ENCODE results near the gene SGCD.
A peak's percentile ranks its signal among the peaks of the same experiment; 100 is the strongest.

SGCD gene

DNA sequence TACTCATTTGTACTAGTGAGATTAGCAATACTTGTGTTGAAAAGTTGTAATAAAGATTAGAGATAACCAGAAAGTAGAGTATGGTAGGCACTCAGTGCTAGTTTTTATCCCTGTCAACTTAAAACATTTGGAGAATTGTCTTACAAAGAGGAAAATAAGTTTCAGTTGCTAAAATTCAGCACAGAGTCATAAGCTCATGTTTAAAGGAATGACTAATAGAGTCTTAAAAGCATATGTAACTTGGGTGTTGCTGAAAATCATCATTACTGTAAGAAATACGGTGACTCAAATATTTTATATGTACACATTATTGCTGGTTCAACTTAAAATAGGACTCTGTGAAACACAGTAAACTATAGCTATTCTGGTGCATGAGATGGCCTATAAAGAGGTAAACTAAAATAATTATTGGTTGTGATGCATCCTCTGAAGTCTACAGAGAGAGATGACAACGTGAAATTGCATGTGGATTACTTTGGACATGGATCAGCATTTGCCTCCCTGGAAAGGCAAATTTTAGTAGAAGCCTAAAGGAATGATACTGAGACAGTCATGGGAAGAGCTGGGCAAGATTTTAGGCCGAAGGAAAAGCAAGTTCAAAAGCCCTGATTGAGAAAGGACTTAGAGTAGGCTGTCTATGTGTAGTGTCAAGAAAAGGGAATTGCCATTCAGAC lies 34.6 kb downstream of the SGCD start:
- DNase-seq (ENCODE audit: low spot score), result no peak

DNA sequence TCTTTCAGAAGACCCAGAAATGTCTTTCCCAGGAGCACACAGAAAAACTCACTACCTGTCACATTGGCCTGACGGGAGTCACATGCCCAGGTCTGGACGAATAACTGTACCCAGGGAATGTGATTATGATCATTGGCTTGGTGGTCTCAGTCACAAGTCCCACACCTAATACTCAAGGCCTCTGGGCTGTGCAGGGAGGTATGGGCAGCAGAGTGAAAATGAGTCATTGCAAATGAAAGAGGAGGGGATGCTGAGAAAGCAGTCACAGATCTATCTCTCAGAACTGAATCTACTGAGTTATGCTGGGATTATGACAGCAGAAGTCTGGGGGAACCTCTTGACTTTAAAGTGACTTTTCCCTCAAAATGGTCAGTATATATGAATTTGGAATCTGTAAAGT lies 36.9 kb downstream of the SGCD start:
- DNase-seq (ENCODE audit: low spot score), result no peak

DNA sequence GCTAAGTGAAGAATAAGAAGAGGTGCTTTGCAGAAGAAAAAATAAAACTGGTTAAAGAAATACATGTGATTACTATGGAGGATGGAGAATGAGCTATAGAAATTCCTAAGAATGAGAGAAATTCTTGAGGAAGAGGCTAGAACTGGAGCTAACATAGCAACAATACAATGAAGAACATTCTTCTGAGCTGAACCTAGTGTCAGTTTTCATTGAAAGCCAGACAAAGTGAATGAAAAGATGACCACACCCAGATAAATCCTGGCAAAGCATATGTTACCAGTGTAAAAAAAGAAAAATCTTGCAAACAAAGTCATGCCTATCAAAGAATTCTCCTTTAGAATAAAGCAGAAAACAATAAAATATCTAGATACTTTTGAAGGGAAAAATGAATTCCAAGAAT lies 39.6 kb downstream of the SGCD start:
- no peak for DNase-seq (ENCODE audit: low spot score)

DNA sequence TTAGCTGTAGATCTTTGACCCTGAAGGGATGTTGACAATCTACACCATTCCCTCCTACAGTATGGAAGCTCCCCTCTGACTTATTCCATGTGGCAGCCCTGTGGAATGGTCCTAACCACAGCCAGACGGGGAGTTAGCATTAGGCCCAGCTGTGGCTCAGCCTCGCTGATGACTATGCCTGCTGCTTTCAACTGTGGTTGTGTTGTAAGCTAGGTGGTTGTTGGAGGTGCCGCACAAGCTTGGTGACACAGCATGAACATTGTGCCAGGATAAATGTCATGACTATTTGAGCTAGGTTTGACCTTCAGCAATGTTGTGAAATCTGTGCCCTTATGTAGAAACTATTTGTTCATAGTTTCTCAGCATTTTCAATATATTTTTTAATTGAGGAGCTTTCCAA lies 40.6 kb downstream of the SGCD start:
- DNase-seq (ENCODE audit: low spot score), result no peak

DNA sequence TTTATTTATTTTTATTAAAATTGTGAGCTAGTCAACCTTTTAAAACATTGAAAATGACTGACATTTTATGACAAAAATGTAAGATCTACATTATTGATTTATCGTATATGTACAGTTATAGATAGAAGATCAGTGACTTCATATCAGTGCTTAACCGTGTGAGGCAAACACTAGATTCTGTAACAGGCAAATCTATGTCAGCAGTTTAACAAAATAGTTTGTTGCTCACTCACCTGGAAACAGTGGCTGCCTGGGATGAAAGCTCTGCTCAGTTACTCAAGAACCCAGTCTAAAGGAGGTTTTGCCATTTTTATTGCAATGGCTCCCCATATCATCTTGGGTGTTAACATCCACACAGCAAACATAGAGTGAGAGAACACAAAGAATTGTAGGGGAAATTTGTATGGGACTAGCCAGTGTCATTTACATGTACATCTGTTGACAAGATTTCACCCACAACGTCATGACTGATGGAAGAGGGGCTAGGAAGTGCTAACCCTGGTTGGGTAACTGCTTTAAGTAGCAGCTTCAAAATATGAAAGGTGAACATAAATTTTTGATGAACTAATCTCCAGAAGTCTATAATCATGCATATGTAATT lies 49.0 kb downstream of the SGCD start:
- DNase-seq (ENCODE audit: low spot score), result no peak

DNA sequence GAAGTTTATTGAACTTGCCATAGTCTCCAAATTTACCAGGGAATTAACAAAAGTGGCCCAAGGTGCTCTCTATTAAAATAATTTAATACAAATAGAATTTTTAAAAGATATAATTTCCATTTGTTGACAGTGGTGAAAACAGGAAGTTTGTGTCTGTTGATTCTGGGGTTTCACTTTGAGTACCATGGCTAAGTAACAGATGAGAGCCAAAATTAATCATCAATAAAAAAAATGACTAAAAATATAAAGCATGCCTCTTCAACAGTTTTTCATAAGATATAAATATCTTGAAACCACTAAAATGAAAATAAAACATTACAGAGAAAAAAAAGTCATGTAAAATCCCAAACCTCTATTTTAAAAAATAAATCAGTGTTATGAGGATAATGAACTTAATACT lies 49.8 kb downstream of the SGCD start:
- DNase-seq (ENCODE audit: low spot score), result no peak

DNA sequence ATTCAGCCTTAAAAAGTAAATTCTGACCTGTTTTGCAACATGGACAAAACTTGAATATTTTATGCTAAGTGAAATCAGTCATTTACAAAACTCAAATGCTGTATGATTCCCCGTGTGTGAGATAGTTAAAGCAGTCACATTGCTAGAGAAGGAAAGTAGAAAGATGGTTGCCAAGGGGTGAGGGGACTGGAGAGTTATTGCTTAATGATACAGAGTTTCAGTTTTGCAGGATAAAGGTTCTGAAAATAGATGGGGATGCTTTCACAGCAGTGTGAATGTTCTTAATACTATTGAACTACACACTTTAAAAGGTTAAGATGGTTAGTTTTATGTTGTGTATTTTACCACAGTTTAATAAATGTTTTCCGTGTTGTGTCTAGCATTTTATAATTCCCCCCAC lies 51.2 kb downstream of the SGCD start:
- no peak for DNase-seq (ENCODE audit: low spot score)

DNA sequence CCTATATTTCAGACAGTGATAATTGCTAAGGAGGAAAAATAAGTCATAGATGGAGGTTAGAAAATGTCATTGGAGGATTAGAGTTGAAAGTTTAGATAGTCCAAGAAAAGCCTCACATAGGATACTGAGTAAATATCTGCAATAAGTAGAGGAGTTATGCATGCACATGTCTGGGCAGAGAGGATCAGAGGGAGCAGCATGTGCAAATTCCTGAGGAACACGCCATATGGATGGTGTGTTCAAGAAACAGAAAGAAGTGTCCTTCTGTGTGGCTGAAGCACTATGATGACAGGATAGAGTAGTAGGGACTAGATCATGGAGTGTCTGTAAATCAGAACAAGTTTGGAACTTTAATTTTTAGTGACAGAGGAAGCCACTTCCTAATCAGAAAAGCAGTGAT lies 52.2 kb downstream of the SGCD start:
- DNase-seq (ENCODE audit: low spot score), result no peak

DNA sequence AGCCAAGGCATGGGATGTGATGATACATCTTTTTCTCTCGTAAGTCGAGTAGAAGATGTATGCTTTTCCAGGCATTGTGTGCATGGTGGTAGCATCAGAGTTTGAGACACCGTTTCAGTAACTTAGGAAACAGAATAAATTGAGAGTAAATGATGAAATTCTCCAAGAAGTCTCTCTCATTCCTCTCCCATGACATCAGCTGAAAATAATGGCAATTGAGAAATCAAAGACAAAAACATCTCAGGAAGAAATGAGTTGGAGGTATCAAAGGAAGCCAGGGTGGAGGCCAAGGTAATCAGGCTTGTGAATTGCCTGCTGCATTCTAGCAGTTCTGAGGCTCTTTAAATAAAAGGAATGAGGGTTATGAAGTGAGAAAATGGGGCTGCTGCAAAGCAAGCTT lies 53.9 kb downstream of the SGCD start:
- no peak for DNase-seq (ENCODE audit: low spot score)

DNA sequence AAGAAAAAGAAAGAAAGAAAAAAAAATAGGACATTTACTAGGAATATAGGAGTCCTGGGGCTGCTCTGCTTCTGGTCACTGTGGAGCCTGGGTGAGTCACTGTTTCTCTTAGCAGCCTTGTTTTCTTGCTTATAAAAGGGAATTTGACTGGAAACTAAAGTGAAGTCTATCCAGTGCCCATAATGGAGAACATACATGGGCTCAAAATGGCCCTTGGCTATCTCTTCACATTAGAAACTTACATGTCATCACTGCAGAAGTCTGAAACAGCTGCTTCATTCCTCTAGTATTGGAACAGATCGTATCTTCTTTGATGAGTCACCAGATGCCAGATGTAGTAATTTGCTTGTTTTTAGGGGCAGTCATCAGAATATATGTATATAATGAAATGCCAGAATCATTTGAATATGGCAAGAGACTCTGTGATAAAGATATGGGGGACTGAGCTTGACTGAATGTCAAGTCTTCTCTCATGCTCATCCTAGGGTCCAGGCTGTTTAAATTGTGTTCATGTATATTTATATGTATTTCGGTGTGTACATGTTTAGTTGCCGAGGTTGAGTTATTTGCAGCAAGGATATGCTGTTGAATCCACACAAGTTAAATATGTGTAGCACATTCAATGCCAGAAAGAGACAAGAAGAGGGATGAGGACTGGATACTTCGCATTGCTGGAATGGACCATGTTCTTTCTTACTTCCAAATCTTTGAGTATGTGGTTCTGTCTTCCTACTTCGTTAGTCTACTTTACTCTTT lies 56.7 kb downstream of the SGCD start:
- no peak for DNase-seq (ENCODE audit: low spot score)

DNA sequence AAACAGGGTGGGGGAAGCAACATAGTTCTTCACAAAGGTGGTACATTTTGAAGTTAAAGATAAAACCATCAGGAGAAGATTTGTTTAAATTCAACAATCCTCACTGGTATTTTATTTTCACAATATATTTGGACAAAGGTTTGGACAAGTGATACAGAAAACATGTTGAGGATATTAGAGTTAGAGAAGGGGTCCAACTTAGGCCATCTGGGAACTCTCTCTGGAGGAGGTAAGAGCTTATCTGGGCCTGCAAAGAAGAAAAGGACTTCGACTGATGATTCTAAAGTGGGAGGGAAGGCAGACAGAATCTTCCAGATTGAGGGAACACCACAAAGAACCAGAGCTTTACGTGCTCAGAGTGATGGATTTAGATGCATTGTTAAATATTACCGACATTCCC lies 58.5 kb downstream of the SGCD start:
- DNase-seq (ENCODE audit: low spot score), result no peak

DNA sequence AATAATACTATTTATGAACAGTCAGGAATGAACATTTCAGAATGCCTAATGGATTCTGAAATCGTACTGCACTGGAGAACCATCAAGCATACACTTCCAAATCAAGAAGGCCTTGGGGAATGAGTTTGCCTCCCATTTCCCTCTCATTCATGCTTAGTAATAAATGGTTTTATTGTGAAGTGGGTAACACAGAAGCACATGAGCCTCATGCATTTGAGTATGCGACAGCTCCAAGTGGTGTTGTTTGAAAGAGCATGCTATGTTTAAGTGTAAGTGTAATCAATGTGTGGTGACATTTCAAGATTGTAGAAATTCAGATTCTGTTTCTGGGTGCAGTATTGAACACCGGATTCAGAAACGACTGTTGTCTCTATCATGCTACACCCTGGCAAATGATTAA lies 60.0 kb downstream of the SGCD start:
- DNase-seq (ENCODE audit: low spot score), result no peak

DNA sequence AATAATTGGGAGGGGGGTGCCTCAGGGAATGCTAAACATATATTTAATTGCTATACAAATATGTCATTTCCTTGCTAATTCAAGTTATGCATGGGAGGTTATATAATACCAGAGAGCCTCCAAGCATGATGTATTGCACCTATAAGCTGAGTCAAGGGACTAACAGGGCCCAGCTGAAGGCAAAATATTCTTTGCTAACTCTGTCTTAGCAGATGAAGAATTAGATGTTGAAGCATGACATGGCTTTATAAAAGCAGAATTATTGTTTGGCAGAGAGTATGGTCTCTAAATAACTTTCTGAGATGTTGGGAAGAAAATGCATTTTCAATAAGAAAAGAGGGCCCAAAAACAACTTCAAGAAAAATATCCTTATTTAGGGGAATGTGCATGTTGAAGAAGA lies 60.4 kb downstream of the SGCD start:
- no peak for DNase-seq (ENCODE audit: low spot score)

DNA sequence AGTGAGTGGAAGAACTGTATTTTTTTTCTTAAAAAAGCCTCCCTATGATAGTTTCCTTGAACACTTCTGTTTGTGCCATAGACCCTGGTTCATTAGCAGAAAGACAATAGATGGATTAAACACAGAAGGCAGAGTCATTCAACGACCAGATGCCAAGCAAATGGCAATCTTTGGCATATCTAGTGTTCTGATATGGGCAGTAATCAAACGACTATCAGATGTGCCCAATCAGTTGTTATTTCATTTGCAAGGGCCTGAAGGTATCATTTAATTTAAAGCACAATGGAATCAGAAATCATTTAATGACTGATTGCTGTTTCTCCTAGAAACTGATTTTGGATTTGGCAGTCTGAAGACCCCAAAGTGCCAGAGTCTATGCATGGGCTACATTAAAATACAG lies 61.3 kb downstream of the SGCD start:
- no peak for DNase-seq (ENCODE audit: low spot score)

DNA sequence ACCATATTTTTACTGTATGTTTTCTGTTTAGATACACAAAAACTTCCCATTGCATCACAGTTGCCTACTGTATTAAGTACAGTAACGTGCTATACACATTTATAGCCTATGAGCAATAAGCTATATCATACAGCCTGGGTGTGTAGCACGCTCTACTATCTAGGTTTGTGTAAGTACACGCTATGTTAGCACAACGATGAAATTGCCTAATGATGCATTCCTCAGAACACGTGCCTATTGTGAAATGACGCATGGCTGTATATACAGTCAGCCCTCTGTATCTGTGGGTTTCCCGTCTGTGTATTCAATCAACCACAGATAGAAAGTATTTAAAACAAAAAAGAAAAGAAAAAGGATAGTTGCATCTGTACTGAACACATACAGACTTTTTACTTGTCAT lies 64.2 kb downstream of the SGCD start:
- no peak for DNase-seq (ENCODE audit: low spot score)

DNA sequence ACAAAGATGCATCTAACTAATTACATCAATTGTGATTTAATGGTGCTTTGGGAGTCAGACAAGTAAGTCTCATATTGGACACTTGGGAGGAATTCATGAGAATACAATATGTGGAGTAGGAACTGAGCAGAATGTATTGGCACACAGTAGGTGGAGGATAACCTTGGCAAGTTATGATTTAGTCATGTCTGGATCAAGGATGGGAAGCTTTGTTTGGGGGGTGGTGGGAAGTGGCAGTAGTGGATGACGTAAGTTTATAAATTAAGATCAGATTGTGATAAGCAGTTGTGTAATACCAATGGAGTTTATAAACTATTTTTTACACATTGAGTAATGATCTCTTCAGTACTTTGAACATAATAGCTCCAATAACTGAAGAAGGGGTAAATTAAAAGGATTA lies 67.0 kb downstream of the SGCD start:
- no peak for DNase-seq (ENCODE audit: low spot score)

DNA sequence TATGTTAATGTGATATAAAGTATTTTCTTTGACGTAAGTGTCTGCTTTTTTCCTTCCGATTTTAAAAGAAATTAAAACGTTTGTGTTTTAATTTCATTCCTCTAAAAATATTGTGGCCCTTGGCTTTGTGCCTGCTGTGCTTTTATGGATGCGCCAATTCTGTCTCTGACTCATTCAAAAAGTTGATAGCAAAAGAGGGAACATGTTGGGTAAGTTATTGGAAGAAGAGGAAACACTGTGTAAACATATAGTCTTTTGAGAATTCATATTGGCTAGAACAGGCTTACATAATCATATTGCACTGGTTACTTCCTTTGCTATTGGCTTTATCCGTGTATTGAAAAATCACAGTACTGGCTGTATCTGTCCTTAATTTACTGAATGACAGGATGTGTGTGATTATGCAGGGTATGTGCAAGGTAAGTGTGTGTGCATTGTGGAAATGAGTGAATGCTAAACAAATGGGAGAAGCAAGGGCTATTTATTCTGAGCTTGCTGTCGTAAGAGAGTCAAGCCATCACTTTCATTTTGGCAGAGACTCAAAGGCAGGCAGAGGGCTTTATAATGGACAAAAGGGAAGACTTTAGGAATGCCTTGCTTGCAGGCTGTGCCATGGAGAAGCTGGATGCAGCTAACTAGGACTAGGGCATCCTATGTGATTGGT lies 67.8 kb downstream of the SGCD start:
- DNase-seq (ENCODE audit: low spot score), result peak; percentile 43

DNA sequence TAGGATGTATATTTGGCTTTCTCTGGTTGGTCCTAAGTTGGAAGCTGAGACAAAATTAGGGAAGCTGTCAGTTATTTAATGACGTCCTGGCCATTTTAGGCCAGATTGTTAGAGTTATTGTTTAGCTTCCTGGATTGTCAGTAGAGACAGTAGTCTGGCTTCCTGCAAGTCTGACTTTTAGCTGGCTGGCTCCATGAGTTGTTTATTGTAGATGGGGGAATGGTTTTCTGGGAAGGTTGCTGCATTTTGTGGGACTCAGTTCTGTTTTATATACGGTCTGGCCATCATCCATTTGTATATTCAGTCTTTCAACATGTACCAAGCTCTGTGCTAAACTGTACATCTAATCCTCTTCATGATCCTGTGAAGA lies 68.3 kb downstream of the SGCD start:
- DNase-seq (ENCODE audit: low spot score), result no peak

DNA sequence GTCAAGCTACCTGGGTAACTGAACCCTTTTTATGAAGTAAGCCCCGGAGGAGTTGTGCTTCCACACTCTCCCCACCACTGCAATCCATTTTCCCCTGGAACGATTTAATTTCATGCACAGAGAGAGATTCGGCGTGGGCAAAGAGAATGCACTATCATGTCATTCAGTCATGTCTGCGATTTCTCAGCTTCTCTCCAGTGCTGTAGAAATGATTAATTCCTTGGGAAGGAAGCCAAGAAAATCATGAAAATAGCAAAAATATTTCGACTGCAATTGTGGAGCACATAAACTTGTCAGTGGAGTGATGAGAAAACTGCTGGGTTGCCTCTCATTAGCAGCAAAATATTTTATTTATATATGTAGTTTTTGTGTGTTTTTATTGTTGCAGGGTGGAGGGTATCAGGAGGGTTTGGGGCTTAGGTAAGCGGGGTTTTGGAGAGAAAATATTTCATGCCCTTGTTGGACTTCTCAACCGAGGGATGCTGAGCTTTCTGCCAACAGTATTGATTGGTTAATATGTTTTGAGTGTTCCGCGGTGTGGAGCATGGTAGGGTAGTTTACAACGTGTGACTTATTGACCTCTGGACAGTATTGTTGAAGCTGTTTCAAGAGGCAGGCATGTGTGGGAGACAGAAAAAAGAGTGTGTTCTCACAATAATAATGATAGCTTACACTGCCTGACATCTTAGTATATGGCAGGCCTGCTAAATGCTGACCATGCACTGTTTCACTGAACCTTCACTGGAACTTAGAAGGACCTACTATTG lies 69.3 kb downstream of the SGCD start:
- peak; percentile 39 for DNase-seq (ENCODE audit: low spot score)

DNA sequence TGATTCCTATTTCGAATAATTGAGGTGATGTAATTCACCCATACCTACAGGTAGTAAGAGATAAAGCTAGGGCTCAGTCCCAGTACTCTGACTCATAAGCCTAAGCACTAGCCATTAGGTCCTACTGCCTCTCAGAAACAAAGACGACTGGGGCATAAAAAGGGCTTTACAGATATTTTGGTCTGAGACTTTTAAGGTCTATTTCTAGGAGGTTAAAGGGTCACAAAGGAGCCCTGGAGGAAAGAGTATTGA lies 69.8 kb downstream of the SGCD start:
- no peak for DNase-seq (ENCODE audit: low spot score)

DNA sequence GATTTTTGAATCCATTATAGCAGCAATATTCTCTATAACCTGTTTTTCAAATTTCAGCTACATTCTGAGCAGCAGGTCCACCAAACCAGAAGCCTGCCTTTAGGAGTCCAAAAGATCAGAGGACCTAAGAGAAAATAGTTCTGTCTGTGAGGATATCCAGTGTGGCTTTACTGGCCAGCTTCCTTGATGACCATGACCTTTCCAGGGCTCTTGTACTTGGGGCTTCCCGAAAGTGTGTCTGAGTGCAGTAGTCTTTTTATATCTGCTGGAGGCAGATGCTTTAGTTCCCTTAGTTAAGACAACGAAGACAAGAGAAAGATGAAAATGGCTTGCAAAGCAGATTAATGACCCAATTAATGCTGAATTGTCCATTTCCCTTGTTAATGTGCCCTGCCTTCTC lies 72.4 kb downstream of the SGCD start:
- no peak for DNase-seq (ENCODE audit: low spot score)

DNA sequence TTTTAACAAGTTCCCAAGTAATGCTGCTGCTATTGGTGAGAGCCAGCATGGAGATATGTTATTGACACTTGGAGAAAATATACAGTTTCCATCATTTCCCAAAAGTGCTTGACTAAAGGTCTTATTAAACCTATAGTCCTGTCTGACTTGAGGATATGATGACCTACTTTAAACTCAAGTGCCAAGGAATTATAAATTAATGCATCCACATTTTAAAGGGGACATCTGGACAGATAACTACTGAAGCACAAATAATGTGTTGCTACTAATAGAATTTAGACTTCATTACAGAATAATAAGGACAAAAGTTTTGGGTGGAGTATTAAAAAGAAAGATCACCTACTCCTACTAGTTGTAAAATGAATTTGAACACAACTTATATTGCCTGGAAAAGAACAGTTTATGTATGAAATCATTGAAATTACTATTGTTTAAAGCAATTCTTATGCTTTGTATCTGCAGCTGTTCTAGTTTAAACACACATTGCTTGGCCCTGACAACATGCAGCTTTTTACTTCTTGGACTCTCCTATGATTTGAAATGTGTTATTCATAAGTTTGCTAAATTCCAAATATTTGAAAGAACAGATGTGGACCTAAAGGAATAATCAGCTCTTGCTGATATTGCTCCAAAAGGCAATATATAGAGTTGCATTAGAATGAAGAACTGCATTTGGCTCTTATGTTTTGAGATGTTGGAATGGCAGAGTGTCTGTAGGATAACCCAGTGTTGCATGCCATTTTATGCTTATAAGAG lies 73.4 kb downstream of the SGCD start:
- no peak for DNase-seq (ENCODE audit: low spot score)

Data from Ammon's horn (tissue), 1 donor.